ENCODE measurements around the gene TOX3.

The TOX3 gene

DNA sequence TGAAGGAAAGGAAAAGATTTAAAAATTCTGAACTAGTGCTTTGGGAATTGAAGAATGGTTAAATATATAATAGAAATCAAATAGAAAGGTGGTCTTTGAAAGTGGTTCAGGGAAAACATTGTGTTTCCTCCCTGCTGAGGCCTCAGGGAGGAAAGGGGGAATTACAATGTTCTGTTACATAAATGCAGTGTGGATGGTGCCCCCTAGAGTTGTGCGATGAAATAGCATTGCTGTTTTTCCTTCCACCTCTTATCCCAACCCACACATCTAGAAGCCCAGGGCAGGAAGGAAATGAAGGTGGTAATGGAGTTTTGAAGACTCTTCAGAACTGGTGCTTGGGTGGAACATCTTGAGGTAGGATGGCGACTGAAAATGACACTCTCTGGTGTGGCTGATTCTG lies 6.4 kb upstream of the TOX3 start:
- Mint-ChIP-seq H3K9me3 (peaks cover 4% of the 10 kb centered on the region), H3K27ac (no peak overlapping the region), H3K27me3 (ENCODE audit: low read depth, poor library complexity) (peaks cover 55% of the 10 kb centered on the region), H3K4me3 (no peak overlapping the region), H3K4me1 (peaks cover 9% of the 10 kb centered on the region), H3K36me3 (ENCODE audit: low read depth) (no peaks in the 10 kb centered on the region)
- DNase-seq = no peak
- TF ChIP-seq, protein P1, sequence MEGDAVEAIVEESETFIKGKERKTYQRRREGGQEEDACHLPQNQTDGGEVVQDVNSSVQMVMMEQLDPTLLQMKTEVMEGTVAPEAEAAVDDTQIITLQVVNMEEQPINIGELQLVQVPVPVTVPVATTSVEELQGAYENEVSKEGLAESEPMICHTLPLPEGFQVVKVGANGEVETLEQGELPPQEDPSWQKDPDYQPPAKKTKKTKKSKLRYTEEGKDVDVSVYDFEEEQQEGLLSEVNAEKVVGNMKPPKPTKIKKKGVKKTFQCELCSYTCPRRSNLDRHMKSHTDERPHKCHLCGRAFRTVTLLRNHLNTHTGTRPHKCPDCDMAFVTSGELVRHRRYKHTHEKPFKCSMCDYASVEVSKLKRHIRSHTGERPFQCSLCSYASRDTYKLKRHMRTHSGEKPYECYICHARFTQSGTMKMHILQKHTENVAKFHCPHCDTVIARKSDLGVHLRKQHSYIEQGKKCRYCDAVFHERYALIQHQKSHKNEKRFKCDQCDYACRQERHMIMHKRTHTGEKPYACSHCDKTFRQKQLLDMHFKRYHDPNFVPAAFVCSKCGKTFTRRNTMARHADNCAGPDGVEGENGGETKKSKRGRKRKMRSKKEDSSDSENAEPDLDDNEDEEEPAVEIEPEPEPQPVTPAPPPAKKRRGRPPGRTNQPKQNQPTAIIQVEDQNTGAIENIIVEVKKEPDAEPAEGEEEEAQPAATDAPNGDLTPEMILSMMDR (IDR thresholded peaks at IDR 0.05) = no peak

DNA sequence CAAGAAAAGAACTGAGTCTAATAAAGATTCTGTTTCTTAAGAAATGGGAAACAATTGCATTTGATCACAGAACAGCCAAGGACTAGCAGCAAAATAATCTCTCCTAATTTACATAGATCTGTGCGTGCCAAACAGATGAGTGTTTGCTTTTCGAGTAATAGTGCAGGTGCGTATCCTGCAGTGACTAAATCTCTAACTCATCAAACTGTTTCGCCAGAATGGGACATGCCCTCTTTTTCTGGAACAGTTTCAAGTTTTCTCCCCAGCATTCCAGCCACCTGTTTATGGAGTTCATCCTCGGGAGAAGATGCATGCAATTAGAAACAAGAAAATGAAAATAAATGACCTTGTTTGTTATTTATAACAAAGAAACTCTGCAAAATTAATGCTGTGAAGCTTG lies 5.7 kb upstream of the TOX3 start:
- Mint-ChIP-seq H3K4me1 (peaks cover 9% of the 10 kb centered on the region), H3K27ac (no peak overlapping the region), H3K27me3 (ENCODE audit: low read depth, poor library complexity) (peaks cover 62% of the 10 kb centered on the region), H3K9me3 (peaks cover 4% of the 10 kb centered on the region), H3K36me3 (ENCODE audit: low read depth) (no peaks in the 10 kb centered on the region), H3K4me3 (no peak overlapping the region)
- DNase-seq = no peak
- TF ChIP-seq, protein P1 (IDR thresholded peaks at IDR 0.05) = no peak

DNA sequence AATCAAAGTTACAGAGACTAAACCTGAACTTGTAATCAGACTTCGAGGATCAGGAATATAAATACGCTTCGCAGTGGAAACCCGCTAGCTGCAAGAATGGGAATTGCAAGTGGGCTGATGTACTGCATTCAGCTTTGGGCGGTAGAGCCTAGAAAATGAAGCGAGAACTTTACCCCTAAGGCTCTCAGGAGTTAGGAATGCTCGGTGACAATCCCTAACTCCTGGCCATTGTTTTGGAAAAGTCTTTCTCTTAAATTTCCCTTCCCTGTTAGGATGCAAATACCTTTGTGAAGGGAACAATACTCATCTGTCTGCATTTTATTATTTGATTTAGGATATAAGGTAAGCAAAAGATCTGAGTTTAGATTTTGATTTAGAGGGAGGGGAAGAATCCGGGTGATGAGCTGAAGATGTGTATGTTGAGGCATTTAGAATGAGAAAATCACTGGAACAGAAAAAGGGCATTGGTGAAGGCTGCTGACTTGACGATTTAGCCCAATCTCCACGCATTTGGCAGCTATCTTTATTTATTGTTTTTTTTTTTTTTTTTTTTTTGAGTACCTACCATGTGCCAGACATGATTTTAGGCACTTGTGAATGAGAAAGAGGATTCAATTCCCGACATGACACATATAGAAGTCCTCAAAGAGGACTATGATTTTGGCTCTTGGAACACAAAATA lies 2.2 kb upstream of the TOX3 start:
- no peaks in the 10 kb centered on the region for H3K9me3 Mint-ChIP-seq
- H3K4me3 Mint-ChIP-seq = no peak overlapping the region
- peaks cover 82% of the 10 kb centered on the region for H3K27me3 Mint-ChIP-seq (ENCODE audit: low read depth, poor library complexity)
- H3K4me1 Mint-ChIP-seq = peaks cover 25% of the 10 kb centered on the region
- DNase-seq = no peak
- no peaks in the 10 kb centered on the region for H3K36me3 Mint-ChIP-seq (ENCODE audit: low read depth)
- TF ChIP-seq, protein P1 (IDR thresholded peaks at IDR 0.05) = peak; percentile 55
- H3K27ac Mint-ChIP-seq = no peak overlapping the region

DNA sequence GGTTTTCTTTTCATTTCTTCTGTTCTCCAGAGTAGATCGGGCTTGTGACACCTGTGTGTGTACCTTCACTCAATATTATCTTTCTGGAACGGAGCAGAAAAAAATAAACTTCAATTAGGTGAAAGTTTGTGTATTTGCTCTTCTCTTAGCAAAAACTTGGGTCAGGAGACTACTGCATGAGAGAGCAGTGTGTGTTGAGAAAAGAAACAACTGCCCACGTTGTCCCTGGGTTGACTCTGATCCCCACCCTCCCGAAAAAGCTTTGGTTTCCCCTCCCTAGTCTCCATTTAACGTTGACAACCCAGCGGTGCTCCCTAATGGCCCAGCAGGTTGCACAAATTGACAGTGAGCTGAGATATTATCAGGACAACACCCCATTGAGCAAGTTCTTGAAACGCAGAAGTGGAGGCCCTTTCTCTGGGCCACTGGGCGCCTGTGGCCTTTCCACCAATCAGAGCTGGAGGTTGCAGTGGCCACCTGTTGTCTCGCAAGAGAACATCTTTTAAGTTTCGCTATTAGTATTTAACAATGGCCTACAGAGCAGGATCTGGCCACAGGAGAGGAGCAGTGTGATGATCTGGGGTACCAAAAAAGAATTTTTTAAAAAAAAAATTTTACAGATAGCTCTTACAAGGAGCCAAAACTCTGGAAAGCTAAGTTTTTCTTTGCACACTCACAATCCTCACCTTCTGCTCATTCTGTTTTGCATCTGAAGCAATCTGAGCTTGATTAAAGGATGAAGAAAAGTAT lies 1.5 kb upstream of the TOX3 start:
- DNase-seq = no peak
- Mint-ChIP-seq H3K4me1 (peaks cover 18% of the 10 kb centered on the region), H3K9me3 (no peaks in the 10 kb centered on the region), H3K27ac (no peak overlapping the region), H3K36me3 (ENCODE audit: low read depth) (no peaks in the 10 kb centered on the region), H3K4me3 (peak overlapping the region; percentile 80), H3K27me3 (ENCODE audit: low read depth, poor library complexity) (peaks cover 88% of the 10 kb centered on the region)
- TF ChIP-seq, protein P1 (IDR thresholded peaks at IDR 0.05) = no peak

DNA sequence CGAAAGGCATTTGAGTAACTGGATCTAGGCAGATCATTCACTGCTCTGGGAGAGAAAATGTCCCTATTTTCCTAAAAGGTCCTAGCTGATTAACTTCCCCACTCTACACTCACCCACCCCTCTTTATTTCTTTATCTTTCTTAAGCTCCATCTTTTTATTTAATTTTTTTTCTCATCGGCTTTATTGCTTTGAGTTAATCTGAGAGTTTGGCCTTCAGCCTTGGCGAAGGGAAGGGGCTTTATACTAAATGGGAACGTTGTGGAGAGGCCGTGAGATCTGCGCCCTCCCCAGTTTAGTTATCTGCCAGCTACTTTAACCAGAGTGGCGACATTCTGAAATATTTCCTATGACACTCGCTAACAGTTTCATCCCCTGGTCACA lies 882 bp upstream of the TOX3 start:
- H3K4me3 Mint-ChIP-seq = peak overlapping the region; percentile 80
- TF ChIP-seq, protein P1 (IDR thresholded peaks at IDR 0.05) = no peak
- H3K27me3 Mint-ChIP-seq (ENCODE audit: low read depth, poor library complexity) = peaks cover 91% of the 10 kb centered on the region
- H3K9me3 Mint-ChIP-seq = no peaks in the 10 kb centered on the region
- H3K36me3 Mint-ChIP-seq (ENCODE audit: low read depth) = no peaks in the 10 kb centered on the region
- H3K4me1 Mint-ChIP-seq = peaks cover 18% of the 10 kb centered on the region
- DNase-seq = no peak
- H3K27ac Mint-ChIP-seq = no peak overlapping the region
